ENCODE measurements around the gene CAPZB.

Gene CAPZB

DNA sequence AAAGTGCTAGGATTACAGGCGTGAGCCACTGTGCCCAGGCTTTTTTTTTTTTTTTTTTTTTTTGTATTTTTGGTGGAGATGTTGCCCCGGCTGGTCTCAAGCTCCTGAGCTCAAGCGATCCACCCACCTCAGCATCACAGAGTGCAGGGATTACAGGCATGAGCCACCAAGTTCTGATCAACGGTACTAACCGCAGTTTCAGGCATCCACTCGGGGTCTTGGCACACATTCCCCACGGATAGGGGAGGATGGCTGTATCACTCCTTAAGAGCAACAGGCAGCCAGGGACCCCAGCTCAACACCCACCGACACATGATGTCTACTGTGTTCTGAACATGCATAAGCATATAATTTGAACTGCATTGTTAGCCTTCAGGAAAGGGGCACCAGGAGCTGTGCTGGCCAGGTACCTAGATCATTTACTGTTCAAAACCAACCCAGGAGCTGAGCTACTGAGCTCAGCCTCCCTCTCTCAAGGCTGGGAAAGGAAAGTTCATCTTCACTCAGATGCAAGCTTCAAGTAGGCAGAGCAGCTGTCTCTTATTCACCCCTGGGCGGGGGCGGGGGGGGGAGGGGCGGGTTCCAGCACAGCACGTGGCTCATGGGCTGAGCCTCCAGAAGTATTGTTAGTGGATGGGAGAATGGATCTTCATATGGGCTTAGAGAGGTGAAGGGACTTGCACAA is 24.7 kb downstream of the CAPZB start:
- no peak for DNase-seq
- H3K27me3 ChIP-seq (ENCODE audit: insufficient read depth, low read depth, severe bottlenecking): no peaks in the 10 kb centered on the region
- peak overlapping the region; percentile 39; the same call in 1 of the 2 replicates for H3K27ac ChIP-seq
- no peaks in the 10 kb centered on the region for H3K9me3 ChIP-seq (ENCODE audit: severe bottlenecking)
- no peaks in the 10 kb centered on the region; the same call in 1 of the 2 replicates for H3K36me3 ChIP-seq
- TF ChIP-seq, protein P1, sequence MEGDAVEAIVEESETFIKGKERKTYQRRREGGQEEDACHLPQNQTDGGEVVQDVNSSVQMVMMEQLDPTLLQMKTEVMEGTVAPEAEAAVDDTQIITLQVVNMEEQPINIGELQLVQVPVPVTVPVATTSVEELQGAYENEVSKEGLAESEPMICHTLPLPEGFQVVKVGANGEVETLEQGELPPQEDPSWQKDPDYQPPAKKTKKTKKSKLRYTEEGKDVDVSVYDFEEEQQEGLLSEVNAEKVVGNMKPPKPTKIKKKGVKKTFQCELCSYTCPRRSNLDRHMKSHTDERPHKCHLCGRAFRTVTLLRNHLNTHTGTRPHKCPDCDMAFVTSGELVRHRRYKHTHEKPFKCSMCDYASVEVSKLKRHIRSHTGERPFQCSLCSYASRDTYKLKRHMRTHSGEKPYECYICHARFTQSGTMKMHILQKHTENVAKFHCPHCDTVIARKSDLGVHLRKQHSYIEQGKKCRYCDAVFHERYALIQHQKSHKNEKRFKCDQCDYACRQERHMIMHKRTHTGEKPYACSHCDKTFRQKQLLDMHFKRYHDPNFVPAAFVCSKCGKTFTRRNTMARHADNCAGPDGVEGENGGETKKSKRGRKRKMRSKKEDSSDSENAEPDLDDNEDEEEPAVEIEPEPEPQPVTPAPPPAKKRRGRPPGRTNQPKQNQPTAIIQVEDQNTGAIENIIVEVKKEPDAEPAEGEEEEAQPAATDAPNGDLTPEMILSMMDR (IDR thresholded peaks at IDR 0.05; ENCODE audit: low read depth, low read length): no peak
- H3K4me3 ChIP-seq (ENCODE audit: low read depth, low read length): no peak overlapping the region

DNA sequence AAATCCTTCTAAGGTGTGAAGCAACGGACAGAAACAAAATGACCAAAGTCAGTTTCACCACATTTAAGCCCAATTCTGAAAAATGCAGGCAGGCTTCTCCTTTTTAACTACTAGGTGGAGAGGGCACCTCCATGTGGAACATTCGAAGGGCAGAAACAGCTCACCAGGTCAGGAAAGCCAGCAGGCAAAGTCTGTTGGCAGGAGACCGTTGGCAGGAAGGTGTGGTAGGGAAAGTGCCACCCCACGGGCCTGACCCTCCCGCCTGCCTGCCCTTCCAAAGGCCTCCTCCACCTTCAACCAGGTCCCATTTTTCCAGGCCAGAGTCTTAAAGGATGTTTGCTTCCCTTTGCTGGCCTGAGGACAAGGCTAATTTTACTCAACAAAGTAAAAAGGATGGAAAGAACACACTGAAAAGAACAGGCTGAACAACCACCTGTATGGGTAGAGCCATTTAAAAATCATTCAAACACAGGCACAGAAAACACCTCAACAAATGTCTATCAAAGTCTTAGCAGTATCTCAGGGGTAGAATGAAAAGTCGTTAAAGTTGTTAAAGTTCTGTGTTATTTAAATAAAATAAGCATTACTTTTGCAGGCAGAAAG is 26.4 kb downstream of the CAPZB start:
- no peak for DNase-seq
- H3K36me3 ChIP-seq: no peaks in the 10 kb centered on the region; the same call in 1 of the 2 replicates
- no peak overlapping the region for H3K27ac ChIP-seq
- no peaks in the 10 kb centered on the region for H3K27me3 ChIP-seq (ENCODE audit: insufficient read depth, low read depth, severe bottlenecking)
- no peak overlapping the region for H3K4me3 ChIP-seq (ENCODE audit: low read depth, low read length)
- H3K9me3 ChIP-seq (ENCODE audit: severe bottlenecking): no peaks in the 10 kb centered on the region
- TF ChIP-seq, protein P1 (IDR thresholded peaks at IDR 0.05; ENCODE audit: low read depth, low read length): no peak

DNA sequence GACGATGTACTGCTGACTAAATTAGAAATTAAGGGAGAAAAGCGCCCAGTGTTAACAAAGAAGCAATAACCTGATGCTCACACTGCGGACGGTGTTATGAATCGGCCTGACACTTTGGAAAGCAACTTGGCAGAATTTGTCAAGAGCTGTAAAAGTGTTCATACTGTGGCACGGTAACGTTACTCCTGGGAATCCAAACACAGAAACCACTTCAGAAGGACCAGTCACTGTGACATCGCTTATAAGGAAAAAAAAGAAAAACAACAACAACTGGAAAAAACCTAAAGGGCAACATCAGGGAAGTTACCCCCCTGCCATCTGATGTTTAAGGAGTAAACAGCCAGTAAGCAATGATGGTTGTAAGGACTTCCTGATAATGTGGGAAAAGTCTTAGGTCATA is 27.7 kb downstream of the CAPZB start:
- DNase-seq: no peak
- TF ChIP-seq, protein P1 (IDR thresholded peaks at IDR 0.05; ENCODE audit: low read depth, low read length): no peak
- Histone ChIP-seq H3K9me3 (ENCODE audit: severe bottlenecking) (no peaks in the 10 kb centered on the region), H3K4me3 (ENCODE audit: low read depth, low read length) (no peak overlapping the region), H3K36me3 (no peaks in the 10 kb centered on the region; the same call in 1 of the 2 replicates), H3K27ac (no peak overlapping the region), H3K27me3 (ENCODE audit: insufficient read depth, low read depth, severe bottlenecking) (no peaks in the 10 kb centered on the region)

DNA sequence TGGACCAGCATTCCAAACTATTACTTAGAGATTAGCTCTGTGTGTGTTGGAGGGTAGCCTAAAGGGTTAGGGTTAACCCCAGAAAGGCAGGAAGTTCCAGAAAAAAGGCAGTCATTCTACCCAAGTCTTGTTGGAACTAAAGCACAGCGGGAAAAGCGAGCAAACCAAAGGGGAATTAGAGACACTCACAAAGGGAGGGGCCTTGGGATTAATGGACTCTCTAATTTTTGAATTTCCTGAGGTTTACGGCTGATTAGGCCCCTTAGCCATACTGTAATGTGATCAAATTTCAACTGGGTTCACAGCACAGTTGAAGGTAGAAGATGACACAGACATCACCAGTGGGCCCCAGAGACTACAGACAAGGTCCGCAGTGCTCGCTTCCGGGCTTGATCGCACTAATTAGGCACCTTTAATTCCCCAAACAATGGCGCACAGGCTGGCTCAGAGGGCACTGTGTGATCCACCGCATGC is 28.3 kb downstream of the CAPZB start:
- DNase-seq: no peak
- no peaks in the 10 kb centered on the region for H3K27me3 ChIP-seq (ENCODE audit: insufficient read depth, low read depth, severe bottlenecking)
- no peaks in the 10 kb centered on the region; the same call in 1 of the 2 replicates for H3K36me3 ChIP-seq
- H3K27ac ChIP-seq: no peak overlapping the region
- TF ChIP-seq, protein P1 (IDR thresholded peaks at IDR 0.05; ENCODE audit: low read depth, low read length): no peak
- no peak overlapping the region for H3K4me3 ChIP-seq (ENCODE audit: low read depth, low read length)
- no peaks in the 10 kb centered on the region for H3K9me3 ChIP-seq (ENCODE audit: severe bottlenecking)

DNA sequence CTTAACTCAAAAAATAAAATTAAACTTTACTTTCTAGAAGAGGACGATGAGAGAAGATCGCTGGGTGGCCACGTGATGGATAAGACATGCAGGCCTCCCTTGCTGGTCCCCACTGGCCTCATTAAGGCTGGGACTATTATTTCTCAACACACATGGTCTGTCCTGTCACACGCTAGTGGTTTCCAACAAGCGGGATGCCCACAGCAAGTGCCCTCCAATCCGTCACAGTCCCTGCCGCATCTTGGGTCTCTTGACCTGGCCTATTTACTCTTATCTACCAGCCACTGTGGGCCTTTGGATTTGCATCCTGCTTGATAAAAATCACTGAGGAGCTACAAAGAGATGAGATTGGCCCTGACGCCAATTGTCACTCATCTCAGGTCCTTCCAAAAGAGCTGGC is 30.0 kb downstream of the CAPZB start:
- Histone ChIP-seq H3K27me3 (ENCODE audit: insufficient read depth, low read depth, severe bottlenecking) (no peaks in the 10 kb centered on the region), H3K36me3 (no peaks in the 10 kb centered on the region; the same call in 1 of the 2 replicates), H3K9me3 (ENCODE audit: severe bottlenecking) (no peaks in the 10 kb centered on the region), H3K27ac (no peak overlapping the region), H3K4me3 (ENCODE audit: low read depth, low read length) (no peak overlapping the region)
- DNase-seq: no peak
- TF ChIP-seq, protein P1 (IDR thresholded peaks at IDR 0.05; ENCODE audit: low read depth, low read length): no peak

All from WERI-Rb-1 (cell line).